Cerebellar nuclear complex (tissue), 1 donor: ENCODE data around the gene G6PC2.

Experiments
- DNase-seq, 2 experiments: peaks; one replicate each; lab custom pipeline; 2025; lab: John Stamatoyannopoulos, UW

Gene G6PC2

DNA sequence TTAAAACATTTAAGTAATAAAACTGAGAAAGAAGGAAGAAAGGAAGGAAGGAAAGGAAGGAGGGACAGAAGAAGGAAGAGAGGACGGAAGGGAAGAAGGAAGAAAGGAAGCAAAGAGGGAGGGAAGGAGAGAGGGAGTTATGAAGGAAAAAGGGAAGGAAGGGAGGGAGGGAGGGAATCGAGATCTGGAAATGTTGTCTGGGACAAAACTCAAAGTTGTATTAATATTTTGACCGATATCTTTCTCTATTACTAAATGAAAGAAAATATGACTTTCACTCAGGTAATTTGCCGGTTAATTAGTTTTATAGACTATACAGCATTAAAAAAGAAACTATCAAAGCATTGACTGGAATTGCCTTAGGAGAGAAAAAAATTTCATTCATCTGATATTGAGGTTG, 44.4 kb downstream of the G6PC2 start:
- DNase-seq, result no peak

DNA sequence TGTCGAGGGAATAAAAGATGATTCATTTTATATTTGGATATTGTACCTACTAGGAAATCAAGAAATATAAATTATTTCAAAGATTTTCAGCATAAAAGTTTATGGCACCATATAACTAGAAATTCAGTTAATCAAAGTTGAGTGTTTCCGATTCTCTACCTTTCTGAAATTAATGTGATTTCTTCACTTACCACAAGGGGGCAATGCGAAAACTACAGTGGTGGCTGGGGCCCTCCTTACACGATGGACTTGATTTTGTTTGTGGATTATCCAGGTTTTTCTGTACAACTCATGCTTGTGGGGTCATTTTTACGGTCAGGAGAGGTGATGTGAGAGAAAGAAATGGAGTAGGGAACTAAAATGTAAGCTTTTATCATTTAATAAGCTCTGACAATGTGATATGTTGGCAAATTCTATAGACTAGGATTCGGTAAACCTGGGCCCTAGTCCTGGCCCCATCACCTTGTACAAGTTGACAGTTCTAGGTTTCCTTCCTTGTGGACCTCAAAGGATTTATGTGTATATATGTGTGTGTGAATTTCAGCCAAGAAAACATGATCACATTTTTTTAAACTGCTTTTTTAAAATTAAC, 47.6 kb downstream of the G6PC2 start:
- DNase-seq, result no peak

DNA sequence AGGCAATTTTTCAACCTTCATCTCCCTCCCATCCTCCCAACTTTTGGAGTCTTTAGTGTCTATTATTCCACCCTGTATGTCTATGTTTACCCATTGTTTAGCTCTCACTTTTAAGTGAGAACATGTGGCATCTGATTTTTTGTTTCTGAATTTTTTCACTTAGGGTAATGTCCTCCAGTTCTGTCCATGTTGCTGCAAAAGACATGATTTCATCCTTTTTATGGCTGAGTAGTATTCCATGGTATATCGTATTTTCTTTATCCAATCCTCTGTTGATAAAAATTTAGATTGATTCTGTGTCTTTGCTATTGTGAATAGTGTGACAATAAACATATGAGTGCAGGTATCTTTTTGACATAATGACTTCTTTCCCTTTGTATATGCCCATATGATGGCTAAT, 48.2 kb downstream of the G6PC2 start:
- DNase-seq, result no peak

DNA sequence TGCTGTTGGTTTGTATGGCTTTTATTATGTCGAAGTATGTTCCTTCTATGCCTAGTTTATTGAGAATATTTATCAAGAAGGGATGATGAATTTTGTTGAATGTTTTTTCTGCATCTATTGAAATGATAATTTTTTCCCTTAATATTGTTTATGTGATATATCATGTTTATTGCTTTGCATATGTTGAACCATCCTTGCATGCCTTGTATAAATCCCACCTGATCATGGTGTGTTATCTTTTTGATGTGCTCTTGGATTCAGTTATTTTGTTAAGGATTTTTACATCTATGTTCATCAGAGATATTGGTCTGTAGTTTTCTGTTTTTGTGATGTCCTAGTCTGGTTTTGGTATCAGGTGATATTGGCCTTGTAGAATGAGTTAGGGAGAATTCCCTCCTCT, 50.8 kb downstream of the G6PC2 start:
- DNase-seq, result no peak

DNA sequence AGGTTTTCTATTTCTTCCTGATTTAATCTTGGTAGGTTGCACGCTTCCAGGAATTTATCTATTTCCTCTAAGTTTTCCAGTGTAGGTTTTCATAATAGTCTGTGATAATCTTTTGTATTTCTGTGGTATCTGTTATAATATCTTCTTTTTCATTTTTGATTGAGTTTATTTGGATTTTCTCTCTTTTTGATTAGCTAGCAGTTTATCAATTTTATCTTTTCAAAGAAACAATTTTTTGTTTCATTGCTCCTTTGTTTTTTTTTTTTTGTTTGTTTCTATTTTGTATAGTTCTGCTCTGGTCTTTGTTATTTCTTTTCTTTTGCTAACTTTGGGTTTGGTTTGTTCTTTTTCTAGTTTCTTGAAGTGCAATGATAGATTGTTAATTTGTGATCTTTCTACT, 51.3 kb downstream of the G6PC2 start:
- no peak for DNase-seq

DNA sequence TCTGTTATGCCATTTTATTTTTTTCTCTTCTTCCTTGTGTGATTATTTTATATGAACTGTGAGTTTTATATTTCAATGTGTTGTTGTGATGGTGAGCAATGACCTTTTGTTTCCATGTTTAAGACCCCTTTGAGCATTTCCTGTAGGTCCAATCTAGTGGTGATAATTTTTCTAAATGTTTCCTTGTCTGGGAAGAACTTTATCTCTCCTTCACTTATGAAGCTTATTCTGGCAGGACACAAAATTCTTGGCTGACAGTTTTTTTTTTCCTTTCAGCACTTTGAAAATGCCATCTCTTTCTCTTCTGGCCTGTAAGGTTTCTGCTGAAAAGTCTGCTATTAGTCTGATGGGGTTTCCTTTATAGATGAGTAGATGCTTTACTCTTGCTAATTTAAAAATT, 53.2 kb downstream of the G6PC2 start:
- no peak for DNase-seq

DNA sequence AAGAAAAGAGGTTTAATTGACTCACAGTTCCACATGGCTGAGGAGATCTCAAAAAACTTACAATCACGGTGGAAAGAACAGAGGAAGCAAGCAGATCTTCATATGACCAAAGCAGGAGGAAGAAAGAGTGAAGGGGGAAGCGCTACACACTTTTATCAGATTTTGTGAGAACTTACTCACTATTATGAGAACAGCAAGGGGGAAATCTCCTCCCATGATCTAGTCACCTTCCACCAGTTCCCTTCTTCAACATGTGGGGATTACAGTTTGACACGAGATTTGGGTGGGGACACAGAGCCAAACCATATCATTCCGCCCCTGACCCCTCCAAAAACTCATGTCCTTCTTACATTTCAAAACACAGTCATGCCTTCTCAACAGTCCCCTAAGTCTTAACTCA, 54.2 kb downstream of the G6PC2 start:
- no peak for DNase-seq

DNA sequence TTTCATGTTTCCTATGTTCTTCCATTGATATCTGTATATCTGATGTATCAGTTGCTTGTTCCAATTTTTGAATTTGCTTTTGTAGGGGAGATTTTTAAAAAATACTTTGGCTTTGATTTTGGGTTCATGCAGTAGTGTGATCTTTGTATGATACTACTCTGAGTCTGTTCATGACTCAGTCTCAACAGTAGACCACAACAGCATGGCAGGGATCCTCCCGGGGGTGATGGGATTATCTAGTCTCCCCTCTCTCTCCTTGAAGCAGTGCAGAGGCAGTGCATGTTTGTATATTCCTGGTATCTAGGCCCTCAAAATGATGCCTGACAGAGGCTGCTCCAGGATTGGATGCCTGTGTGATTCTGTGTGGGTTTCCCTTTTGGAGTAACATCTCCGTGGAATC, 55.3 kb downstream of the G6PC2 start:
- no peak for DNase-seq
